GM19395 (cell line): Measurements from ENCODE around the gene SLC35E3.
A peak's percentile ranks its signal among the peaks of the same experiment; 100 is the strongest.

Experiments used
- ATAC-seq: cut with Tn5 transposase; IDR thresholded peaks from one replicate; pipeline ENCODE4 v1.9.1; 2021; ENCODE audit warnings: mild to moderate bottlenecking, moderate library complexity; ENCODE audit not compliant: unreplicated experiment

Gene SLC35E3

DNA sequence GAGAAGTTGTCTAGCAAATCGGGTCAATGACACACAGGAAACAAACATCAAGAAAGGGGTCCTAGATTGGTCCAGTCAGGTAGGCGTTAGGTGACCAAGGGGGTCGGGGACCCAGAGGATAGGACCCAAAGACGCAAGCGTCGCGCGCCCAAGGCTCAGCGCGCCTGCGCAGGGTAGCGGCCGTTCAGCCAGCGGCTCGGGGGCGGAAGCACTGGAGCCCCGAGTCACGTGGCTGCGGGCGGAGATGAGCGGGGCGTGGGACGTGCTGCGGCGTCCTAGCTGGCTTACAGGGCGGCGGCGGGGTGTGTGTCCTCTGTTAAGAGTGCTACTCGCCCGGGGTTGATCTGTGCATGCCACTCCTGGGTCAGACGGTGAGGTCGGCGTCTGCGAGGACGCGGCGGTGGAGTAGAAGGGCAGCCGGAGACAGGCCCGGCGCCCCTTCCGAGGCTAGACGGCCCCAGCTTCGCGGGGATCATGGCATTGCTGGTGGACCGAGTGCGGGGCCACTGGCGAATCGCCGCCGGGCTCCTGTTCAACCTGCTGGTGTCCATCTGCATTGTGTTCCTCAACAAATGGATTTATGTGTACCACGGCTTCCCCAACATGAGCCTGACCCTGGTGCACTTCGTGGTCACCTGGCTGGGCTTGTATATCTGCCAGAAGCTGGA is at the start of gene SLC35E3:
Gene SLC35E3, plus strand, starts transcription at position 273 of the 668 bp plus-strand sequence. Its CDS starts 202 bp downstream, at position 475.
- peak; percentile 97 for ATAC-seq

DNA sequence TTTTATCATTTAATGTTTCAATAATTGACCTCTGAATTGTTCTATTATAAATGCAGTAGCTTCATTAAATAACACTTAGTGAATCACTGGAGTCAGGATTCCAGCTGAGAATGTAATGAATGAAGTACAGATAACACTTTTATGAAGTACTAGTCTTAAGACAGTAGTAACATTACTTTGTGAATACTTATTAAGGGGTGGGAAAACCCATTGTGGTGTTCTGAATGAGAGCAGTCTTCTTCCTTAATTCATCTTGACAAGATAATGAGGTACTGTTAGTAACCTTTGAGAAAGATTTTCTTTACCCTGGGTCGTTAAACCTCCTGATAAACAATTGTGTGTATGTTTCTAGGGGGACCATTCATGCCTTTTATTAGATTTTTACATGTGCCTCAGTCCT is 46.5 kb upstream of the SLC35E3 start:
- no peak for ATAC-seq

GRCh38 chr12:68727776-68728175 is 18.2 kb upstream of the SLC35E3 start:
- no peak for ATAC-seq

DNA sequence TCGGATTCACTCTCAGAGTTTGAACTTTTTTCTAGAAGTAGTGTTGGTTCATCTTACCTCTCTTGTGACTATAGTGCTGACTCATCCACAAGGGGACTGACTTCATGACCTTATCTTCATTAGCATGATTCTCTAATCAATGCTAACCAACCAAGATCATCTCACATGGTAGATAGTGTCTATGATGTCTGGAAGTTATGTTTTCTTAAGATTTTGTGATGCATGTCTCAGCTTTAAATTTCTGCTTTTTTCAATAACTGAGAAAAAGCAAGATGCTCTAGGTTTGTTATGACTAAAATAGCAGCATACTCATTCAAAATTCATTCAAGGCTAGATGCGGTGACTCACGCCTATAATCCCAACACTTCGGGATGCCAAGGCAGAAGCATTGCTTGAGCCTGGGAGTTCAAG is 12.3 kb upstream of the SLC35E3 start:
- no peak for ATAC-seq

GRCh38 chr12:68739891-68740290 is 6.1 kb upstream of the SLC35E3 start:
- ATAC-seq: no peak

GRCh38 chr12:68743356-68743755 is 2.6 kb upstream of the SLC35E3 start:
- no peak for ATAC-seq

- peak; percentile 0 for ATAC-seq
Measured at GRCh38 chr12:68745376-68745903, 536 bp upstream of the SLC35E3 start.

GRCh38 chr12:68746572-68747180 is 700 bp downstream of the SLC35E3 start:
- ATAC-seq: peak; percentile 51

- no peak for ATAC-seq
Measured at GRCh38 chr12:68749443-68749842, 3.5 kb downstream of the SLC35E3 start.

DNA sequence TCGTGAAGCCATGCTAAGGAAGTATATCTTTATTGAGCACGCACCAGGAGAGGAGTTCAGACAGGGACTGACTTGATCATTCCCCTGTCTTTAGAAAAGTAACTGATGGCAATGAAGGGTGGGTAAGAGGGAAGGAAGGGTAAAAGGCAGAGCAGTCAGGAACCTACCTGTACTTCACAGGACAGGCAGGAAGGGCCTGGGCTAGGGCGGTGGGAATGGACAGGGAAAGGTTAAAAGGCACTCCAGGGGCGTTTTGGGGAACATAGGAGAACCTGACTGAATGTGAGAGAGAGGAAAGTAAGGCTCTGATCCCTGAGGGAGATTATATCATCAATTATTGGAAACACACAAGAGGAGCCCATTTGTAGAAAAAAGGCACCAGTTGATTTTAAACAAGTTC is 3.9 kb downstream of the SLC35E3 start:
- no peak for ATAC-seq

DNA sequence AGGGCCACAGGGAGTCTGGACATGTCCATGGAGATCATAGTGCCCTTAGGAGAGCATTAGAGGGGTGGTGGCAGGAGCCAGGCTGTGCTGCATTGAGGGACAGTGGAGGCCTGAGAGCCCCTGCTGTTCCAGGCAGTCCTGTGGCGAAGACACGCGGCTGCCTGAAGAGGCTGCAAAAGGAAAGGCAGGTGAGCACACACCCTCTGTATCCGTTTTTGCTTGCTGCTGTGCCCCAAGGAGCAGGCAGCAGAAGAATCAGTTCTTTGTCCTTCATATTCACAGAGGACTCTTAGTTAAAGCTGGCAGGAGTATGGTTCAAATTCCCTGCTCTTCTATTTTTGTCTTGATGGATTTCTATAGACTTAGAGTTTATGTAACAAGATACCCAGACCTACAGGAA is 4.5 kb downstream of the SLC35E3 start:
- ATAC-seq: no peak

DNA sequence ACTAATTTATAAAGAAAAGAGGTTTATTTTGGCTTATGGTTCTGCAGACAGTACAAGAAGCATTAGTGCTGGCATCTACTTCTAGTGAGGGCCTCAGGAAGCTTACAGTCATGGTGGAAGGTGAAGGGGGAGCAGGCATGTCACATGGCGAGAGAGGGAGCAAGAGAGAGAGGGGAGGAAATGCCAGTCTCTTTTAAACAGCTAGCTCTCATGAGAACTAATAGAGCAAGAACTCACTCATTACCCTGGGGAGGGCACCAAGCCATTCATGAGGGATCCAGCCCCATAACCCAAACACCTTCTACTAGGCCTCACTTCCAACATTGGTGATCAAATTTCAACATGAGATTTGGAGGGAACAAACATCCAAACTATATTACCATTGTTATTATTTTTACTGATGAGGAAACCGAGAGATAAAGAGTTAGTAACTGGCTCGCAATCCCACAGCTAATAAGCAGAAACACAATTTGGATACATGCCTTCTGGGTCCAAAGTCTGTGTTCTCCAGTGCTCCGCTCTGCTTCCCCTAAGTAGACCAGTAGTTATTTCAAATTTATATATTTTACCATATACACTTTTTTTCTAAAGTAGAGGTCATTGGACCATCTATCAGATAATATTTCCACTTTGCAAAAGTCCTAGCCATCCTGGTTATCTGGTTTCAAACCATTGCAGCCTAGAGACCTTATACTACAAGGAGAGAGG is 9.7 kb downstream of the SLC35E3 start:
- no peak for ATAC-seq

GRCh38 chr12:68759852-68760251 is 13.9 kb downstream of the SLC35E3 start:
- ATAC-seq: no peak

DNA sequence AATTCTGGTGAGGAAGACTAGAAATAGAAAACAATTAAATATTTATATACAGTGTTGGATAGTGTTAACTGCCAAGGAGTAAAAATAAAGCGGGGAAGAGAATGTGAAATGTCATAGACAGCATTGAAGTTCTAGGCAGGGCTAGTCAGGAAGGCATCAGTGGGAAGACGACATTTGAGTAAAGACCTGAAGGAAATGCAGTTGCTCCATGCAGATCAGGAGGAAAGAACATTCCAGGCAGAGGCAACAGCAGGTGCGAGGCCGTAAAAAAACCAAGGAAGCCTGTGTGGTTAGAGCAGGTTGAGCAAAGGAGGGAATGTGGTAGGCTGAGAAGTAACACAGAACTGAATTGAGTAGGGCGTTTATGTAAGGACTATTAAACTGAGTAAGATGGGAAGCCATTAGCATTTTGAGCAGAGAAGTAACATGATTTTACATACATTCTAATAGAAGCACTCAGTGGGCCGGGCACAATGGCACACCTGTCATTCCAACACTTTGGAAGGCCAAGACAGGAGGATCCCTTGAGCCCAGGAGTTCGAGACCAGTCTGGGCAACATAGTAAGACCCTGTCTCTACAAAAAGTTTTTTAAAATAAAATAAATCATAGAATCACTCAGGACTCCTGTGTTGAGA is 14.9 kb downstream of the SLC35E3 start:
- ATAC-seq: no peak

GRCh38 chr12:68761442-68761812 is 15.5 kb downstream of the SLC35E3 start:
- no peak for ATAC-seq

- ATAC-seq: no peak
Measured at GRCh38 chr12:68761901-68762630, 16.1 kb downstream of the SLC35E3 start.

GRCh38 chr12:68762691-68763090 is 16.7 kb downstream of the SLC35E3 start:
- ATAC-seq: no peak

DNA sequence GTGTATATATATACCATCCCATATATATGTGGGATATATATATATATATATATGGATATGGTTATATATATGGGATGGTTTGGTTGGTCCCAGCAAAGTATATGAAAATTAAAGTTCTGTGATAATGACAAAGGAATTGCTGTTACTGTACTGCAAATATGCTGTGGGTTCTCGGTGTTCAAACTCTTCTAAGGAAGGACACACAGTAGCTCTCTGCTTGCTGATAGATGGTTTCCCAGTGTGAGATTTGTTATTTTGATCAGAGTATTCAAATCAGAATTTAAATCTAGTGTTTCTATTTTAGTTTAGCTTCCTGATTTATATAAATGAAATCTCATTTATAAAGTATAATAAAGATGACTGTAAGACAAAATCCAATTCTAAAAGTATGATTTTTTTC is 19.7 kb downstream of the SLC35E3 start:
- no peak for ATAC-seq

DNA sequence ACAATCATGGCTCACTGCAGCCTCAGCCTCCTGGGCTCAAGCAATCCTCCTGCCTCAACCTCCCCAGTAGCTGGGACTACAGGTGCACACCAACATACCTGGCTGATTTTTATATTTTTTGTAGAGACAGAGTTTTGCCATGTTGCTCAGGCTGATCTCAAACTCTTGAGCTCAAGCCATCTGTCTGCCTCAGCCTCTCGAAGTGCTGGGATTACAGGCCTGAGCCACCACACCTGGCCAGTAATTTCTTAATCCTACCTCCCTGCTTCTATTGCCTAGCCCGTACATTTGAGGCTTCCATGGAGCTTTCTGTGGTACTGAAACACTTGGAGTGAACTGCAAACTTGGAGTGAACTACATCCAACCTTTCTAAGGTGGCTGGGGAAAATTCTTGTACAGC is 20.7 kb downstream of the SLC35E3 start:
- ATAC-seq: no peak

GRCh38 chr12:68767191-68767590 is 21.2 kb downstream of the SLC35E3 start:
- ATAC-seq: no peak

DNA sequence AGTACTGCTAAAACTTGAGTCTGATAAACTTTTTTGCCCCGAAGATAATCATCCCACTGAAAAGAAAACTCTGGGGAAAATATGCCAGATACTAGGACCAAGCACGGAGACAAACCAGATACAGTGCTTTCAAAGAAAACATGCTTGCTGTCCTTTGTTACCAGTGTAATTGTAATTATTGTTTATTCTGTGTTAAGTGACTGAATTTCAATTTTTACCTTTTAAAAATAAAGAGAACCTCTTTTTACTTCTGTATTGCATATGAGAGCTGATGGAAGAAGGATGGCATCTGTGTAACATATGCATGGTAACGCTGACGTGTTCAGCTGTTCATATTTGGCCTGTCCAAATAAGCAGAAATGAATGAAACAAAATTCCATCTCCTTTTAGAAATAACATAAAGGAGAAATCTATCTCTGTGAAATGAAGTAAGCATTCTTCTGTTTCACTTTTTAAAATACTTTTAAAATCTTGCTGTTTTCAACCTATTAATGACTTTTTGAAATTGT is 22.5 kb downstream of the SLC35E3 start:
- no peak for ATAC-seq
